NCI-H526 (cell line): ENCODE data around the gene CPN1.
A peak's percentile ranks its signal among the peaks of the same experiment; 100 is the strongest.
"Not testable (repeated sequence)": the region's sequence is repeated elsewhere in the genome, so short reads cannot be mapped to it uniquely, and the experiment has no call there.

Experiments used
- DNase-seq, 2 experiments: peaks; one replicate each; lab custom pipeline; 2025; lab: John Stamatoyannopoulos, UW

The CPN1 gene

GRCh38 chr10:100081075-100082001 is at the start of gene CPN1:
Gene CPN1, minus strand, starts transcription at chr10:100081869. Its CDS starts 244 bp downstream, at chr10:100081625.
- DNase-seq, result no peak

GRCh38 chr10:100130831-100131230 is 49.2 kb upstream of the CPN1 start:
- DNase-seq, result no peak

DNA sequence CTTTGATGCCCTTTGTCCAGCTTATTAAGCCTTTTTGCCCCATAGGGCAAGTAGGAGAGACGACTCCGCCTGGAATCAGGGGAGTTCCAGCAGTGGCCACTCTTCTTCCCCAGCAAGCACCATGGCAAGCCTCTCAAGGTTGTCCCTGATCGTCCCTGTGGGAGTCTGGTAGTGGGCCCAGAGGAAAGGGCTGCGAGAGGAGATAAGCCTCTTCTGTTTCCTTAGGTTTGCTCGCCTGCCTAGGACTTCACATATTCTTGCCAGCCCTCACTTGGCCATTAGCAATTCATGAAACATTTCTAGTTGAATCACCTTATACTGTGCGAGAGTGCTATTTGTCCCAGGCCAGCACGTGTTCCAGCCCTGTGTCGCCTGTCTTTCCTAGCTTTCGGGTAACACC is 47.8 kb upstream of the CPN1 start:
- no peak for DNase-seq

DNA sequence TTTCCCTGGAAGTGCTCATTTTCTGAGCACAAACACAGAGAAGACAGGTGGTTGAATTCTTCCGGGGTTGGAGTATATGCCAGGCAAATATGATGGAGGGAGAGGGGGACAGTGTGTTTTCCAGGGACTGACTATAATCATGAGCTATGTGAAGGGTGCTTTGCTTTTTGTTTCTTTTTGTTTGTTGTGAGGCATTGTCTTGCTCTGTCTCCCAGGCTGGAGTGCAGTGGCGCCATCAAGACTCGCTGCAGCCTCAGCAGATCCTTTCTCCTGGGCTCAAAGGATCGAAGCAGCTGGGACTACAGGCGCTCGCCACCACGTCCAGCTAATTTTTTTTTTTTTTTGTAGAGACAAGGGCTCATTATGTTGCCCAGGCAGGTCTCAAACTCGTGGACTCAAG is 47.3 kb upstream of the CPN1 start:
- no peak for DNase-seq

GRCh38 chr10:100125335-100125734 is 43.7 kb upstream of the CPN1 start:
- not testable (repeated sequence) for DNase-seq

DNA sequence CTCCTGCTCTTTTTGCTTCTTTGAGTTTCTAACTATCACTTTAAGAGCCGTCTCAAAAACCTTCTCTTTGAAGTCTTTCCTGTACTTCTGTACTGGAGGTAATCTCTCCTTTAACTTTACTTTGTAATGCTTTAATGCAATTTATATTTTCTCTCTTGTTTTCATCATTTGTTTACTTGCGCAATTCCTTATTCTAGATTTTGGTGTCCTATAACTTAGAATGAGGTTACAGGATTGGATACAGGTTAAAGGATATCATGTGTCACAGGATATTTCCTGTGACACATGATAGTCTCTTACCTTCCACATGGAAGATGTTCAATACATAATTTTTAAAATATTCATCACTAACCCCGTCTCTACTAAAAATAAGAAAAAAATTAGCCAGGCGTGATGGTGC is 42.4 kb upstream of the CPN1 start:
- DNase-seq, result no peak

DNA sequence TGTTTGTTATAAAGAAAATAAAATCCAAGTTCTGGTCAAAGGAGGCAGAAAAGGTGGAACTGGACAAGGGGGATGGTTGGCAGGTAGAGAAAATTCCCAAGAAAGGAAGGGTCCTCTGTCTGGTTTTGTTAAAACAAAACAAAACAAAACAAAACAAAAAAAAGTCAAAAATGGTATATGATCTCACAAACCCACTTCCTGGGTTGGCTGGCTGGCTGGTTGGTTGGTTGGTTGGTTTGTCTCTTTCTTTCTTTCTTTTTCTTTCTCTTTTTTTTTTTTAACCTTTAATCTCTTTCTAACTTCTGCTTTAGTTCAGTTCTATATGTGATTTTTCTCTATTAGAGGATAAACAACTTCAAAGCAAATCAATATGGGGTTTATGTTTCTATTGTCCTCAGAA is 41.1 kb upstream of the CPN1 start:
- DNase-seq, result no peak

- no peak for DNase-seq
Measured at GRCh38 chr10:100120550-100120949, 38.9 kb upstream of the CPN1 start.

DNA sequence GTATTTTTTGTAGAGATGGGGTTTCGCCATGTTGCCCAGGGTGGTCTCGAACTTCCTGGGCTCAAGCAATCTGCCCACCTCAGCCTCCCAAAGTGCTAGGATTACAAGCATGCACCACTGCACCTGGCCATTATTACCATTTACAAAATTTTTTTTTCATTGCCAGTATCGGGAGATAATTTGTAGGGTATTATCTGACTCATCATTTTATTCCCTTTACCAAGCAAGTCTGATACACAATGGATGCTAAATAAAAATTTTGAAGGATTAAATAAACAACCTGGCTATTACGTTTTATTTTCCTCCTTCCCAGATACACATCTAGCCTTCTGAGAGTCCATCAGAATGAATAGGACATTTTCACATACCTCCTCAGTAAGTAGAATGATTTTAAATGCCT is 38.1 kb upstream of the CPN1 start:
- DNase-seq, result no peak

DNA sequence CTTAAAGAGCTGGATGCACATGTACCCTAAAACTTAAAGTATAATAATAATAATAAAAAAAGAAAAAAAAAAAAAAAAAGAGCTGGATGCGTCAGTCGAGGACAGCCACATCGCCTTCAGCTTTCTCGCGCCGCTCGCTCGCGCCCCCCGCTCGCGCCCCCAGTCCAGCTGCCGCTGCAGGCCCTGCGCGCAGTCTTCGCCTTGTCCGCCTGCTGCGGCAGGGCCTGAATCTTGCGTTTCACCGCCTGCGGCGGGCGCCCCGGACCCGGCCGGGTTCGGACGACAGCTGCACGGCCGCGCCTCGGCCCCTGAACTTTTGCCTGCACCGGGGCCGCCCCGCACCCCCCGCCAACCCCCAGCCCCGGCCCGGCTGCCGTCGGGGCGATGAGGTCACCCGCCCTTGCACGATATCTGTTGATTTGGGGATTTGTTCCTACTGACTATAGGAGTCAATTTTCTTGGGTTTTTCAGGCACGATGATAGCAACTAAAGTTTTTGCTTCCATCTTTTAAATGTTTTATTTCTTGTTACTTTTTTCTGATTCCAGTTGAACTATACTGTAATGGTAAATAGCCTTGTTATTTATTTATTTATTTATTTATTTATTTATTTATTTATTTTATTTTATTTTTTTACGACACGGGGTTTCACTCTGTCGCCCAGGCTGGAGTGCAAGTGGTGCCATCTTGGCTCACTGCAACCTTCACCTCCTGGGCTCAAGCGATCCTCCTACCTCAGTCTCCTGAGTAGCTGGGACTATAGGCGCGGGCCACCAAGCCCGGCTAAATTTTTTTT is 33.5 kb upstream of the CPN1 start:
- no peak for DNase-seq

- DNase-seq, result no peak
Measured at GRCh38 chr10:100114460-100114859, 32.8 kb upstream of the CPN1 start.

DNA sequence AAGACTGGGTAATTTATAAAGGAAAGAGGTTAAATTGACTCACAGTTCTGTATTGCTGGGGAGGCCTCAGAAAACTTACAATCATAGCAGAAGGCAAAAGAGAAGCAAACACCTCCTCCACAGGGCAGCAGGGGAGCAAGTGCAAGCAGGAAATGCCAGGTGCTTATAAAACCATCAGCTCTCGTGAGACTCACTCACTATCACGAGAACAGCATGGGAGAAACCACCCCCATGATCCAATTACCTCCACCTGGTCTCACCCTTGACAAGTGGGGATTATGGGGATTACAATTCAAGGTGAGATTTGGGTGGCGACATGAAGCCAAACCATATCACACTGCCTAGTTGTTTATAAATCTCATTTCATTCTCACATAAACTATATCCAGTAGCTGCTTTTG is 28.0 kb upstream of the CPN1 start:
- DNase-seq, result no peak

DNA sequence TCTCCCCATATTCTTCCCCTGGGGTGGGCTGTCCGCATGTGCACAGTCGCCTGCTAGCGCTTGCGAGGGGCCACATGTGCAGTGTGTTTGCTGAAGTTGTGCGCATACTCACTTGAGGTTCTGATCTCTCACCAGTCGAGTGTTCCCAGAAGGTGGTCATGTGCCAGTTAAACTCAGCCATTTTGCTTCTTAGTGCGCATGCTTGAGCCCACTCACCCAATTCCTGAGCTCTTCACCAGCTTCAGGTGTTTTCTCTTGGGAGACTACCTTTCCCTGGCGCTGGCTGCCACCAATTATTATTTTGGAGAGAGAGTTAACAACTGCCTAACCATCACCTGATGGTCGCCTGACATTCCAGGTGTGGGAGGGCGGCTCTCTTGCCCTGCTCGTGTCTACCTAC is 25.2 kb upstream of the CPN1 start:
- DNase-seq, result no peak

DNA sequence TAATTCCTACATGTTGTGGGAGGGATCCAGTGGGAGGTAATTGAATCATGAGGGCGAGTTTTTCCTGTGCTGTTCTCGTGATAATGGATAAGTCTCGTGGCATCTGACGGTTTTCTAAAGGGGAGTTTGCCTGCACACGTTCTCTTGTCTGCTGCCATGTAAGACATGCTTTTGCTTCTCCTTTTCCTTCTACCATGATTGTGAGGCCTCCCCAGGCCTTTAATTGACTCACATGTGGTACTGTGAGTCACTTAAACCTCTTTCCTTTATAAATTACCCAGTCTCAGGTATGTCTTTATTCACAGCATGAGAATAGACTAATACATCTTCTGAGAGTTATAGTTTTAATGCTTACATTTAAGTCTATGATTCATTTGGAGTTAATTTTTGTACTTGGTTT is 22.6 kb upstream of the CPN1 start:
- no peak for DNase-seq

GRCh38 chr10:100103581-100103980 is 21.9 kb upstream of the CPN1 start:
- no peak for DNase-seq

GRCh38 chr10:100101192-100102076 is 19.8 kb upstream of the CPN1 start:
- DNase-seq, result peak in 1 of 2 experiments; percentile 25

DNA sequence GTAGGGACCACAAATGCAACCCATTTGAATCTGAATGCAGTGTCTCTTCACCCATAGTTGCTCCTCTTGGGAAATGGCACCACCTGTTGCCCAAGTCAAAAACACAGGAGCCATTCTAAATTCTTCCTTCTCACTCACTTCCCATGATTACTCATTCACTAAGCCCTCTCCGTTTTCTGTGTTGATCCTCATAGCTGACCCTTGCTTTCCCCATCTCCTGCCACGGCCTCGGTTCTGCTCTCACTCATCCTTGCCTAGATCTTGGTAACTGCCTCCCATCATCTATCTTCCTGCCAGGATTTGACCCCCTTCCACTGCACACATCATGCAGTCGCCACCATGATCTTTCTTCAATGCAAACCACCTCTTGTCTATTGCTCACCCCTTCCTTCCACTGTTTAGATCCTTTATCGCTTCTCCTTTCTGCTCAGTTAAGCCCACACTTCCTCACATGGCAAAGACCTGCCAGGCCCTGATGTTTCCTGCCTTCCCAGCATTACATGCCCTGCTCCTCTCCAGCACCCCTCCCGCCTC is 19.0 kb upstream of the CPN1 start:
- DNase-seq, result no peak

GRCh38 chr10:100089241-100089640 is 7.6 kb upstream of the CPN1 start:
- DNase-seq, result no peak

- not testable (repeated sequence) for DNase-seq
Measured at GRCh38 chr10:100086708-100087107, 5.0 kb upstream of the CPN1 start.

GRCh38 chr10:100085596-100085995 is 3.9 kb upstream of the CPN1 start:
- DNase-seq, result no peak

GRCh38 chr10:100083623-100084022 is 2.0 kb upstream of the CPN1 start:
- DNase-seq, result no peak

GRCh38 chr10:100082276-100082675 is 607 bp upstream of the CPN1 start:
- DNase-seq, result not testable (repeated sequence)
